GM12891 (cell line): ENCODE measurements around the gene RYR2.

Source experiments
- DNase-seq: peaks from one replicate; pipeline ENCODE4 v3.0.0; 2011; ENCODE audit warnings: low spot score; ENCODE audit not compliant: insufficient read length
- FAIRE-seq: peaks from 2 replicates; lab custom pipeline; 2011; peaks lifted over from hg19 to GRCh38; lab: Jason Lieb, UNC
- PAX5 ChIP-seq: IDR thresholded peaks from 2 replicates; pipeline ENCODE4 v1.6.1; 2011; ENCODE audit warnings: low read length, moderate library complexity, mild to moderate bottlenecking; ENCODE audit not compliant: insufficient read depth, severe bottlenecking
- POLR2A ChIP-seq: IDR thresholded peaks from 2 replicates; pipeline ENCODE4 v1.6.1; 2011; ENCODE audit warnings: low read depth, low read length, control low read depth
- POLR2AphosphoS5 ChIP-seq: IDR thresholded peaks from 2 replicates; pipeline ENCODE4 v1.6.1; 2011; ENCODE audit warnings: low read depth, low read length, control low read depth
- POU2F2 ChIP-seq: IDR thresholded peaks from 2 replicates; pipeline ENCODE4 v1.6.1; 2011; ENCODE audit warnings: low read depth, mild to moderate bottlenecking, control low read depth, low read length, moderate library complexity
- SPI1 ChIP-seq: IDR thresholded peaks from 2 replicates; pipeline ENCODE4 v1.6.1; 2011; ENCODE audit warnings: low read depth, low read length, control low read depth
- TAF1 ChIP-seq: IDR thresholded peaks from 2 replicates; pipeline ENCODE4 v1.6.1; 2011; ENCODE audit warnings: low read depth, low read length, control low read depth

Gene RYR2

GRCh38 chr1:237007147-237007881, 34.7 kb upstream of the RYR2 start:
- FAIRE-seq (no peak), DNase-seq (no peak)
- no peak for TF ChIP-seq TAF1
- no peak for TF ChIP-seq POLR2AphosphoS5
- no peak for TF ChIP-seq POLR2A
- no peak for TF ChIP-seq PAX5
- no peak for TF ChIP-seq SPI1
- TF ChIP-seq POU2F2: no peak

- DNase-seq: no peak
- no peak for TF ChIP-seq POU2F2
- no peak for TF ChIP-seq POLR2A
- TF ChIP-seq TAF1: no peak
- no peak for TF ChIP-seq POLR2AphosphoS5
- TF ChIP-seq PAX5: no peak
- no peak for TF ChIP-seq SPI1
- no peak for FAIRE-seq
Observed at GRCh38 chr1:237009611-237010010, 32.4 kb upstream of the RYR2 start.

GRCh38 chr1:237011432-237011831, 30.6 kb upstream of the RYR2 start:
- TF ChIP-seq TAF1: no peak
- no peak for TF ChIP-seq SPI1
- TF ChIP-seq POLR2AphosphoS5: no peak
- no peak for TF ChIP-seq POLR2A
- TF ChIP-seq POU2F2: no peak
- no peak for TF ChIP-seq PAX5
- FAIRE-seq (no peak), DNase-seq (no peak)

- DNase-seq: no peak
- FAIRE-seq: no peak
- TF ChIP-seq PAX5: no peak
Observed at GRCh38 chr1:237012361-237012760, 29.6 kb upstream of the RYR2 start.

- TF ChIP-seq TAF1 (no peak), SPI1 (no peak), PAX5 (no peak), POLR2A (no peak), POLR2AphosphoS5 (no peak), POU2F2 (no peak)
- DNase-seq (no peak), FAIRE-seq (no peak)
Observed at GRCh38 chr1:237012788-237013383, 29.1 kb upstream of the RYR2 start.

- TF ChIP-seq PAX5 (no peak), TAF1 (no peak), POLR2A (no peak), POLR2AphosphoS5 (no peak), SPI1 (no peak), POU2F2 (no peak)
- no peak for DNase-seq
- FAIRE-seq: no peak
Observed at GRCh38 chr1:237013608-237014007, 28.4 kb upstream of the RYR2 start.

GRCh38 chr1:237016626-237017025, 25.4 kb upstream of the RYR2 start:
- FAIRE-seq (no peak), DNase-seq (no peak)
- TF ChIP-seq TAF1 (no peak), POLR2AphosphoS5 (no peak), SPI1 (no peak), POLR2A (no peak), PAX5 (no peak), POU2F2 (no peak)

GRCh38 chr1:237018896-237019295, 23.1 kb upstream of the RYR2 start:
- no peak for FAIRE-seq
- TF ChIP-seq POLR2AphosphoS5 (no peak), POU2F2 (no peak), SPI1 (no peak), POLR2A (no peak), PAX5 (no peak), TAF1 (no peak)
- DNase-seq: no peak

GRCh38 chr1:237025358-237026074, 16.5 kb upstream of the RYR2 start:
- FAIRE-seq: no peak
- TF ChIP-seq POLR2A: no peak
- no peak for TF ChIP-seq POLR2AphosphoS5
- no peak for TF ChIP-seq SPI1
- no peak for TF ChIP-seq POU2F2
- no peak for TF ChIP-seq TAF1
- TF ChIP-seq PAX5: no peak
- DNase-seq: no peak
